HepG2 (cell line): ENCODE data around the gene ABCG4. TPM values are rescaled to one million over a fixed set of nuclear protein-coding genes. Genes with fewer than 3 reads are reported as not detected.

ENCODE experiments used
- ATAC-seq: fragments of 200-7000 bp; cut with Tn5 transposase; 3 replicates; pipeline ENCODE4 v1.9.1; 2020; ENCODE audit warnings: mild to moderate bottlenecking, moderate library complexity
- BruUV-seq: library from RNA; stranded (reverse); fragments of 400-500 nt; replicated peaks from 2 replicates; lab custom pipeline; 2021; lab: Mats Ljungman, UMichigan
- CTCF ChIA-PET: fragments of 300-600 bp; formaldehyde crosslinking; extraction: SDS; loops from one replicate; lab custom pipeline; 2021; ENCODE audit warnings: low total read pairs, inconsistent platforms, low intra/inter-chr PET ratio; lab: Yijun Ruan, JAX
- POLR2A ChIA-PET: fragments of 350-600 bp; sonication (Branson Sonifier 250); formaldehyde crosslinking; loops from one replicate; lab custom pipeline; 2020; ENCODE audit warnings: antibody characterized with exemption, inconsistent platforms; lab: Yijun Ruan, JAX
- DNase-seq: peaks from one replicate; pipeline ENCODE4 v3.0.0-alpha.2; 2015; ENCODE audit warnings: low spot score
- FAIRE-seq: peaks from 3 replicates; lab custom pipeline; 2011; peaks lifted over from hg19 to GRCh38; lab: Jason Lieb, UNC
- H2AFZ ChIP-seq: one replicate; pipeline ENCODE4 v1.6.1; 2011; ENCODE audit warnings: low read length, inconsistent platforms
- H3K27ac ChIP-seq: fragments of 300-600 bp; 3 replicates; pipeline ENCODE4 v1.8.0; 2011; ENCODE audit warnings: mixed run types, mild to moderate bottlenecking, mixed read lengths, low read length, inconsistent platforms; ENCODE audit not compliant: insufficient read depth; ENCODE audit errors: extremely low read length
- H3K27me3 ChIP-seq, 2 experiments: fragments of 200-600 bp in 1 of 2; 2 replicates in 1 of 2; 3 replicates in 1 of 2; pipeline versions ENCODE4 v1.6.0 to v1.8.0; 2011; ENCODE audit warnings: low read length in 2 of 2, mild to moderate bottlenecking in 2 of 2, moderate library complexity in 2 of 2, inconsistent platforms in 1 of 2; ENCODE audit not compliant: insufficient read depth in 2 of 2, control insufficient read depth in 1 of 2
- H3K36me3 ChIP-seq, 2 experiments: fragments of 200-600 bp in 1 of 2; replicated peaks in 1 of 2; 2 replicates in 1 of 2; 3 replicates in 1 of 2; pipeline versions ENCODE4 v1.5.1 to v1.8.0; 2011; ENCODE audit warnings: low read length in 2 of 2, inconsistent platforms in 1 of 2; ENCODE audit not compliant: insufficient read depth in 2 of 2, control insufficient read depth in 1 of 2
- H3K4me1 ChIP-seq: 2 replicates; pipeline ENCODE4 v1.5.1; 2012; ENCODE audit warnings: low read length, inconsistent platforms; ENCODE audit not compliant: insufficient read depth
- H3K4me2 ChIP-seq: 2 replicates; pipeline ENCODE4 v1.6.0; 2011; ENCODE audit warnings: low read depth, low read length, inconsistent platforms
- H3K4me3 ChIP-seq, 3 experiments: fragments of 200-600 bp in 1 of 3; sonication (generic), shearing (Covaris generic) in 1 of 3; replicated peaks in 1 of 3; 2 replicates each; pipeline ENCODE4 v1.5.1; 2011 to 2016; ENCODE audit warnings: low read length in 3 of 3, inconsistent platforms in 2 of 3, low read depth in 2 of 3, mild to moderate bottlenecking in 2 of 3, control low read depth in 1 of 3, mixed read lengths in 1 of 3; ENCODE audit not compliant: insufficient read depth in 1 of 3
- H3K79me2 ChIP-seq: one replicate; pipeline ENCODE4 v1.6.1; 2011; ENCODE audit warnings: low read length, inconsistent platforms; ENCODE audit not compliant: insufficient read depth
- H3K9ac ChIP-seq: 2 replicates; pipeline ENCODE4 v1.6.0; 2011; ENCODE audit warnings: mild to moderate bottlenecking, low read depth, low read length, inconsistent platforms; ENCODE audit not compliant: insufficient read depth
- H3K9me3 ChIP-seq: 2 replicates; pipeline ENCODE4 v1.5.1; 2012; ENCODE audit warnings: mild to moderate bottlenecking, low read length
- H4K20me1 ChIP-seq: 2 replicates; pipeline ENCODE4 v1.6.0; 2011; ENCODE audit warnings: inconsistent platforms, mild to moderate bottlenecking, low read length, moderate library complexity; ENCODE audit not compliant: insufficient read depth
- ASH2L ChIP-seq: fragments of 300-600, 200-600 bp; sonication (generic); IDR thresholded peaks from 2 replicates; pipeline ENCODE4 v1.7.0; 2017; ENCODE audit warnings: low read depth, mild to moderate bottlenecking, moderate library complexity, mixed read lengths, low read length; ENCODE audit not compliant: insufficient read length
- ERF ChIP-seq: IDR thresholded peaks from 2 replicates; pipeline ENCODE4 v1.6.1; 2018; ENCODE audit warnings: missing biosample characterization, missing genetic modification reagents
- KLF11 ChIP-seq: IDR thresholded peaks from 2 replicates; pipeline ENCODE4 v1.6.1; 2016; ENCODE audit warnings: missing compliant biosample characterization
- KMT2A ChIP-seq: sonication (generic); formaldehyde crosslinking; IDR thresholded peaks from 2 replicates; pipeline ENCODE4 v1.4.0; 2020; ENCODE audit warnings: missing genetic modification reagents
- MBNL3 ChIP-seq: fragments of 250-450 bp; sonication (Bioruptor Pico); conservative IDR thresholded peaks from 2 replicates; pipeline ENCODE4 v1.8.0; 2022; ENCODE audit warnings: mild to moderate bottlenecking, inconsistent platforms
- MED13 ChIP-seq: sonication (generic); formaldehyde crosslinking; IDR thresholded peaks from 2 replicates; pipeline ENCODE4 v1.5.0; 2020; ENCODE audit warnings: missing genetic modification reagents
- NR2F1 ChIP-seq, 2 experiments: fragments of 450-650 bp in 1 of 2; formaldehyde crosslinking in 1 of 2; IDR thresholded peaks; 2 replicates each; pipeline versions ENCODE4 v1.5.0 to v1.6.1; 2016 to 2020; ENCODE audit warnings: mild to moderate bottlenecking in 1 of 2, missing compliant biosample characterization in 1 of 2, missing genetic modification reagents in 1 of 2, moderate library complexity in 1 of 2
- TGIF2 ChIP-seq: IDR thresholded peaks from 2 replicates; pipeline ENCODE4 v1.6.1; 2016; ENCODE audit warnings: control low read depth, missing compliant biosample characterization
- ZNF234 ChIP-seq: sonication (generic); formaldehyde crosslinking; conservative IDR thresholded peaks from 2 replicates; pipeline ENCODE4 v1.5.1; 2020; ENCODE audit warnings: mild to moderate bottlenecking, missing genetic modification reagents
- ZNF274 ChIP-seq: sonication (generic); formaldehyde crosslinking; IDR thresholded peaks from 2 replicates; pipeline ENCODE4 v1.5.1; 2020; ENCODE audit warnings: mild to moderate bottlenecking, missing genetic modification reagents
- ZNF431 ChIP-seq: sonication (generic); formaldehyde crosslinking; IDR thresholded peaks from 2 replicates; pipeline ENCODE4 v1.9.0; 2022; ENCODE audit warnings: missing genetic modification reagents, low read depth, mild to moderate bottlenecking, borderline replicate concordance
- ZNF773 ChIP-seq: sonication (generic); formaldehyde crosslinking; IDR thresholded peaks from 2 replicates; pipeline ENCODE4 v1.4.0; 2020; ENCODE audit warnings: missing genetic modification reagents, borderline replicate concordance
- ZSCAN12 ChIP-seq: sonication (generic); formaldehyde crosslinking; IDR thresholded peaks from 2 replicates; pipeline ENCODE4 v1.9.0; 2021; ENCODE audit warnings: mild to moderate bottlenecking, missing genetic modification reagents
- ZSCAN30 ChIP-seq: sonication (generic); formaldehyde crosslinking; IDR thresholded peaks from 2 replicates; pipeline ENCODE4 v1.5.0; 2020; ENCODE audit warnings: mild to moderate bottlenecking, missing genetic modification reagents
- WGBS: methylation state at CpG from one replicate; pipeline ENCODE4 v1.1.6; 2017; ENCODE audit warnings: low lambda C conversion rate; 5-methylcytosine and 5-hydroxymethylcytosine counted together
- in situ Hi-C: cut with HindIII; loops from 2 replicates; pipeline ENCODE4 v1.10.0; 2017; ENCODE audit warnings: low pct_unique_long_range_greater_than_20kb; ENCODE audit not compliant: extremely low pct_ligation_motif_present
- intact Hi-C: fragments of 100-400 bp; cut with micrococcal nuclease; formaldehyde crosslinking; loops from one replicate; pipeline ENCODE4 v1.10.0; 2022; ENCODE audit not compliant: unreplicated experiment
- polyA plus RNA-seq, 8 experiments: library from polyadenylated mRNA; depleted of rRNA in 3 of 8; stranded (reverse) in 7 of 8; unstranded in 1 of 8; fragments of >200 nt; fragmentation: Illumina TruSeq in 4 of 8; extraction: Trizol in 4 of 8; gene quantifications; 2 replicates each; pipeline versions ENCODE4 v1.2.1 to v1.2.3, GENCODE V29; 2011 to 2016; ENCODE audit warnings: low read depth in 4 of 8, missing spikeins in 1 of 8, mixed read lengths in 1 of 8; ENCODE audit not compliant: insufficient read depth in 1 of 8
- total RNA-seq, 5 experiments: library from RNA; depleted of rRNA; stranded (reverse); fragments of >200 nt; fragmentation: Illumina TruSeq; extraction: Trizol; gene quantifications; 2 replicates each; pipeline ENCODE4 v1.2.3, GENCODE V29; 2016; ENCODE audit warnings: low read depth in 1 of 5
- TF ChIP-seq, protein P1 (sequence below): sonication (generic); formaldehyde crosslinking; IDR thresholded peaks from 2 replicates; pipeline ENCODE4 v1.5.0; 2020; ENCODE audit warnings: mild to moderate bottlenecking, missing genetic modification reagents, moderate library complexity
- TF ChIP-seq, protein P2 (sequence below): IDR thresholded peaks from 2 replicates; pipeline ENCODE4 v1.6.1; 2016; ENCODE audit warnings: low read depth, missing genetic modification reagents, missing compliant biosample characterization

The ABCG4 gene
- total and polyA plus RNA-seq, 2 of the 13 experiments (the other 11 are each of a cell fraction or from before 2014, with no cell fraction given): not detected

DNA sequence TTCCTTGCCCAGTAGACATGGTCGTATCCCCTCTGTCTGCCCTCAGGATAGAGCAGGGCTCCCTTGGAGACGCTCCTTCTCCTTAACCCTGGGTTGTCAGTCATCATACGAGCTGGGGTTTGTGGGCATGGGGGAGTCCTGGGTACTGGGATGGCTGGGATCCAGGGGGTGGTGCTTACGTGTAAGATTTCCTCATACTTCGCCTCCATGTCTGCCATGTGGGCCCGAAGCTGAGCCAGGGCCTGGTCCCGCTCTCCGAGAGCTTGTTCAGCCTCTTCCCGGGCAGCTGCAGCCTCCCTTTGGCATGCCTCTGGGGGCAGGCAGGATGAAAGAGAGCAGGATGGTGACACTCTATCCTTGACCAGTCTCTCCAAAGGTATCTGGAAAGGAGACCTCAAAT lies 41.7 kb downstream of the ABCG4 start:
- in situ Hi-C loops (loop anchor here (10.0 kb wide), 1 partner anchor 284 kb away; no protein-coding TSS in a partner anchor), intact Hi-C loops (no loop called here)
- ATAC-seq (no peak), DNase-seq (no peak), FAIRE-seq (no peak)
- H3K4me2 ChIP-seq: no peak overlapping the region
- ChIA-PET POLR2A (interaction anchor here (1.2 kb wide), 1 partner anchor 22 kb away, joined by 8 read pairs; the partner anchor contains the start of gene NLRX1), CTCF (no interaction called here)
- H4K20me1 ChIP-seq: no peaks in the 10 kb centered on the region
- H3K4me3 ChIP-seq: no peak overlapping the region
- 83% methylated on average over 9 of the region's 9 CpGs for WGBS
- H3K4me1 ChIP-seq: peaks cover 34% of the 10 kb centered on the region
- no peaks in the 10 kb centered on the region for H3K79me2 ChIP-seq
- H3K9ac ChIP-seq: no peak overlapping the region
- H3K27ac ChIP-seq: no peak overlapping the region
- peaks cover 3 to 16% of the 10 kb centered on the region in 2 experiments for H3K27me3 ChIP-seq
- TF ChIP-seq ZNF773 (CRISPR knock-in tag) (no peak), MBNL3 (CRISPR knock-in tag) (no peak), ASH2L (no peak), NR2F1 (CRISPR knock-in tag; IDR thresholded peaks at IDR 0.05) (no peak), ZNF431 (CRISPR knock-in tag) (no peak), KMT2A (CRISPR knock-in tag) (no peak), TGIF2 (no peak), ZNF234 (no peak), KLF11 (CRISPR knock-in tag) (no peak), ZSCAN30 (no peak), ZNF274 (CRISPR knock-in tag) (no peak), MED13 (CRISPR knock-in tag) (no peak), ZSCAN12 (CRISPR knock-in tag) (no peak), ERF (CRISPR knock-in tag) (no peak)
- TF ChIP-seq, protein P1, sequence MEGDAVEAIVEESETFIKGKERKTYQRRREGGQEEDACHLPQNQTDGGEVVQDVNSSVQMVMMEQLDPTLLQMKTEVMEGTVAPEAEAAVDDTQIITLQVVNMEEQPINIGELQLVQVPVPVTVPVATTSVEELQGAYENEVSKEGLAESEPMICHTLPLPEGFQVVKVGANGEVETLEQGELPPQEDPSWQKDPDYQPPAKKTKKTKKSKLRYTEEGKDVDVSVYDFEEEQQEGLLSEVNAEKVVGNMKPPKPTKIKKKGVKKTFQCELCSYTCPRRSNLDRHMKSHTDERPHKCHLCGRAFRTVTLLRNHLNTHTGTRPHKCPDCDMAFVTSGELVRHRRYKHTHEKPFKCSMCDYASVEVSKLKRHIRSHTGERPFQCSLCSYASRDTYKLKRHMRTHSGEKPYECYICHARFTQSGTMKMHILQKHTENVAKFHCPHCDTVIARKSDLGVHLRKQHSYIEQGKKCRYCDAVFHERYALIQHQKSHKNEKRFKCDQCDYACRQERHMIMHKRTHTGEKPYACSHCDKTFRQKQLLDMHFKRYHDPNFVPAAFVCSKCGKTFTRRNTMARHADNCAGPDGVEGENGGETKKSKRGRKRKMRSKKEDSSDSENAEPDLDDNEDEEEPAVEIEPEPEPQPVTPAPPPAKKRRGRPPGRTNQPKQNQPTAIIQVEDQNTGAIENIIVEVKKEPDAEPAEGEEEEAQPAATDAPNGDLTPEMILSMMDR (CRISPR knock-in tag): no peak
- TF ChIP-seq, protein P2, sequence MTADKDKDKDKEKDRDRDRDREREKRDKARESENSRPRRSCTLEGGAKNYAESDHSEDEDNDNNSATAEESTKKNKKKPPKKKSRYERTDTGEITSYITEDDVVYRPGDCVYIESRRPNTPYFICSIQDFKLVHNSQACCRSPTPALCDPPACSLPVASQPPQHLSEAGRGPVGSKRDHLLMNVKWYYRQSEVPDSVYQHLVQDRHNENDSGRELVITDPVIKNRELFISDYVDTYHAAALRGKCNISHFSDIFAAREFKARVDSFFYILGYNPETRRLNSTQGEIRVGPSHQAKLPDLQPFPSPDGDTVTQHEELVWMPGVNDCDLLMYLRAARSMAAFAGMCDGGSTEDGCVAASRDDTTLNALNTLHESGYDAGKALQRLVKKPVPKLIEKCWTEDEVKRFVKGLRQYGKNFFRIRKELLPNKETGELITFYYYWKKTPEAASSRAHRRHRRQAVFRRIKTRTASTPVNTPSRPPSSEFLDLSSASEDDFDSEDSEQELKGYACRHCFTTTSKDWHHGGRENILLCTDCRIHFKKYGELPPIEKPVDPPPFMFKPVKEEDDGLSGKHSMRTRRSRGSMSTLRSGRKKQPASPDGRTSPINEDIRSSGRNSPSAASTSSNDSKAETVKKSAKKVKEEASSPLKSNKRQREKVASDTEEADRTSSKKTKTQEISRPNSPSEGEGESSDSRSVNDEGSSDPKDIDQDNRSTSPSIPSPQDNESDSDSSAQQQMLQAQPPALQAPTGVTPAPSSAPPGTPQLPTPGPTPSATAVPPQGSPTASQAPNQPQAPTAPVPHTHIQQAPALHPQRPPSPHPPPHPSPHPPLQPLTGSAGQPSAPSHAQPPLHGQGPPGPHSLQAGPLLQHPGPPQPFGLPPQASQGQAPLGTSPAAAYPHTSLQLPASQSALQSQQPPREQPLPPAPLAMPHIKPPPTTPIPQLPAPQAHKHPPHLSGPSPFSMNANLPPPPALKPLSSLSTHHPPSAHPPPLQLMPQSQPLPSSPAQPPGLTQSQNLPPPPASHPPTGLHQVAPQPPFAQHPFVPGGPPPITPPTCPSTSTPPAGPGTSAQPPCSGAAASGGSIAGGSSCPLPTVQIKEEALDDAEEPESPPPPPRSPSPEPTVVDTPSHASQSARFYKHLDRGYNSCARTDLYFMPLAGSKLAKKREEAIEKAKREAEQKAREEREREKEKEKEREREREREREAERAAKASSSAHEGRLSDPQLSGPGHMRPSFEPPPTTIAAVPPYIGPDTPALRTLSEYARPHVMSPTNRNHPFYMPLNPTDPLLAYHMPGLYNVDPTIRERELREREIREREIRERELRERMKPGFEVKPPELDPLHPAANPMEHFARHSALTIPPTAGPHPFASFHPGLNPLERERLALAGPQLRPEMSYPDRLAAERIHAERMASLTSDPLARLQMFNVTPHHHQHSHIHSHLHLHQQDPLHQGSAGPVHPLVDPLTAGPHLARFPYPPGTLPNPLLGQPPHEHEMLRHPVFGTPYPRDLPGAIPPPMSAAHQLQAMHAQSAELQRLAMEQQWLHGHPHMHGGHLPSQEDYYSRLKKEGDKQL (CRISPR knock-in tag): no peak
- H2AFZ ChIP-seq: no peak overlapping the region
- H3K36me3 ChIP-seq: no peaks in the 10 kb centered on the region
- no peaks in the 10 kb centered on the region for H3K9me3 ChIP-seq
- BruUV-seq: no TSS peak
